ENCODE measurements around the gene EXOSC6. TPM values are rescaled to one million over a fixed set of nuclear protein-coding genes. Genes with fewer than 3 reads are reported as not detected.
A peak's percentile ranks its signal among the peaks of the same experiment; 100 is the strongest.
"Not testable (repeated sequence)": the region's sequence is repeated elsewhere in the genome, so short reads cannot be mapped to it uniquely, and the experiment has no call there.

Gene EXOSC6
- total and polyA plus RNA-seq, 8 donors: 14.0 to 29.0 (median 17.4) TPM

- no peak for TF ChIP-seq CTCF (IDR thresholded peaks at IDR 0.05)
- H3K9me3 ChIP-seq: no peaks in the 10 kb centered on the region
- peaks cover 0 to 98% of the 10 kb centered on the region in 2 donors for H3K36me3 ChIP-seq
- no peak overlapping the region for H3K4me3 ChIP-seq
- ATAC-seq (no peak), DNase-seq (no peak)
- no peaks in the 10 kb centered on the region for H3K27me3 ChIP-seq
- intact Hi-C loops (cut with DNase I): no loop called here
- no peaks in the 10 kb centered on the region for H3K4me1 ChIP-seq
- no peak overlapping the region for H3K27ac ChIP-seq
Measured at GRCh38 chr16:70276392-70276791, 24.7 kb upstream of the EXOSC6 start.

DNA sequence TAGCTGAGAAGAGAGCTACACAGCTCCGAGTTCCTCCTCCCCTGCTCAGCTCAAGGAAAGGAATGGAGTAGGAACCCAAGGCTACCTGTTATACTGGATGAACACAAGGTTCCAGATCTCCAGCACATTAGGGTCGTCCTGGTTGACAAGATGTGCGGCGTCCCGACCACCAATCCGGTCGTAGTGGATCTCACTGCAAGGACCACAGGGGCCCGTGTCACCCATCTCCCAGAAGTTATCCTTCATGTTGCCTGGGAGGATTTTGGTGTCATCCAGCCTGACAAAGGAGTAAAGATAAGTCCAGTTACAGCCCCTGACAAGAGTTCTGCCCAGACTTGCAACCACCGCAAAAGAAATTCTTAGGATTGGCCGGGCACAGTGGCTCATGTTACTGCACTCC is 20.0 kb upstream of the EXOSC6 start:
- Histone ChIP-seq H3K27ac (no peak overlapping the region), H3K4me1 (no peaks in the 10 kb centered on the region), H3K9me3 (no peaks in the 10 kb centered on the region), H3K27me3 (no peaks in the 10 kb centered on the region), H3K36me3 (peaks cover 0 to 98% of the 10 kb centered on the region in 2 donors), H3K4me3 (no peak overlapping the region)
- intact Hi-C loops (cut with DNase I): no loop called here
- no peak for TF ChIP-seq CTCF (IDR thresholded peaks at IDR 0.05)
- no peak for ATAC-seq
- DNase-seq: no peak

DNA sequence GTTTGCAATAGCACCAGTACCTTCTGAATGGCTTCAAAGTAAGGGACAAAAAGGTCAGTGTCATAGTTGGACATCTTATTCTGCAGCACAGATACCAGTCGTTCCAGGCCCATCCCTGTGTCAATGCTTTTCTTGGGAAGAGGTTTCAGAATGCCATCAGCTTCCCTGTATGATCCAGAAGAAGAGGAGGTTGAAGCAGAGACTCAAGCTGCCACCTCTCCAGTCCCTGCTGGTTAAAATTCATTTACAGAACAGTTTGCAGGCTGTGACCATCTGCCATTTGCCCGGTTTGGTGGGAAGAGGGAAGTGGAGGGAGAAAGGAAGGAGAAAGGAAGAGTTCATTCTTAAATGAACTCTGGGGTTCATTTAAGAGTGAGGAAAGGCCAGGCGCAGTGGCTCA is 18.4 kb upstream of the EXOSC6 start:
- H3K36me3 ChIP-seq: peaks cover 0 to 98% of the 10 kb centered on the region in 2 donors
- no peak overlapping the region for H3K4me3 ChIP-seq
- H3K27ac ChIP-seq: no peak overlapping the region
- DNase-seq (no peak), ATAC-seq (no peak)
- H3K9me3 ChIP-seq: no peaks in the 10 kb centered on the region
- no peak for TF ChIP-seq CTCF (IDR thresholded peaks at IDR 0.05)
- intact Hi-C loops (cut with DNase I): no loop called here
- no peaks in the 10 kb centered on the region for H3K27me3 ChIP-seq
- H3K4me1 ChIP-seq: no peaks in the 10 kb centered on the region

DNA sequence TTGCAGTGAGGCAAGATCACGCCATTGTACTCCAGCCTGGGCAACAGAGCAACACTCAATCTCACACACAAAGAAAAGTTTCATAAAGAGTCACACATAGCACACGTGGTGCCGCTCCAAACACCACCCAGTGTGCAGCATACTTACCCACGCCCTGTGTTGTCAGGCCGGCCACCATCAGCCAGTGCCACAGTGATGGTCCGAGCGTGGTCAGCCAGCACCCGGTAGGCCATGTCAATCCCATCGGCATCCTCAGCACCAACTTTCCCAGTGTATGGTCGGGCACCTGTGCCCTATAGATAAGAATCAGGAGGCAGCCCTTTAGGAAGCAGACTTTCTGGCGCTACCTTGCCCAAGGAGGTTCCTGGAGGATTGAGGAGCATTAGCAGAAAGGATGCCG is 17.7 kb upstream of the EXOSC6 start:
- intact Hi-C loops (cut with DNase I): no loop called here

GRCh38 chr16:70267922-70268321 is 16.2 kb upstream of the EXOSC6 start:
- H3K4me3 ChIP-seq; intact Hi-C loops (cut with DNase I): not testable (repeated sequence)
- peaks cover 5 to 98% of the 10 kb centered on the region in 2 donors for H3K36me3 ChIP-seq

More for the DNA sequence above, 17.7 kb upstream of the EXOSC6 start:
- peaks cover 0 to 98% of the 10 kb centered on the region in 2 donors for H3K36me3 ChIP-seq
- no peaks in the 10 kb centered on the region for H3K9me3 ChIP-seq
- H3K4me3 ChIP-seq: no peak overlapping the region
- ATAC-seq (no peak), DNase-seq (no peak)
- no peak for TF ChIP-seq CTCF (IDR thresholded peaks at IDR 0.05)
- no peaks in the 10 kb centered on the region for H3K4me1 ChIP-seq
- H3K27ac ChIP-seq: no peak overlapping the region
- no peaks in the 10 kb centered on the region for H3K27me3 ChIP-seq

GRCh38 chr16:70267516-70267915 is 15.8 kb upstream of the EXOSC6 start:
- peaks cover 5 to 100% of the 10 kb centered on the region in 2 donors for H3K36me3 ChIP-seq
- intact Hi-C loops (cut with DNase I): no loop called here
- peak; percentile 31 to 35 for TF ChIP-seq CTCF (IDR thresholded peaks at IDR 0.05)
- no peak for DNase-seq
- no peaks in the 10 kb centered on the region for H3K4me1 ChIP-seq
- no peaks in the 10 kb centered on the region for H3K9me3 ChIP-seq
- no peak overlapping the region for H3K27ac ChIP-seq
- ATAC-seq: peak; percentile 70
- no peaks in the 10 kb centered on the region for H3K27me3 ChIP-seq
- H3K4me3 ChIP-seq: no peak overlapping the region

More at GRCh38 chr16:70267922-70268321, 16.2 kb upstream of the EXOSC6 start:
- not testable (repeated sequence) for DNase-seq, H3K27me3 ChIP-seq, H3K27ac ChIP-seq, H3K4me1 ChIP-seq, ATAC-seq, H3K9me3 ChIP-seq

DNA sequence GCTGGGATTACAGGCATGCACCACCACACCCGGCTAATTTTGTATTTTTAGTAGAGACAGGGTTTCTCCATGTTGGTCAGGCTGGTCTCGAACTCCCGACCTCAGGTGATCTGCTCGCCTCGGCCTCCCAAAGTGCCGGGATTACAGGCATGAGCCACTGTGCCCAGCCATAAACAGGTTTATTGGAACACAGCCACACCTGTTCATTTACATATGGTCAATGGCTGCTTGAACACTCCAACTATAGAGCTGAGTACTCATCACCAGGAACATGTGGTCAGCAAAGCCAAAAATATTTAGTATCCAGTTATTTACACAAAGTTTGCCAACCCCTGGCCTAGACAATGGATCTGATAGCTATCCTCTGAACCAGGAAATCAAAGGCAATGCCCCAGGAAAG is 8.2 kb upstream of the EXOSC6 start:
- H3K27me3 ChIP-seq; intact Hi-C loops (cut with DNase I); H3K9me3 ChIP-seq; DNase-seq; ATAC-seq; H3K4me3 ChIP-seq; H3K27ac ChIP-seq; H3K4me1 ChIP-seq: not testable (repeated sequence)
- H3K36me3 ChIP-seq: peaks cover 11 to 100% of the 10 kb centered on the region in 2 donors
